HEK293T (cell line): ENCODE data around the gene ELMOD1.

Experiments used
- ARNT ChIP-seq: fragments of 450-650 bp; IDR thresholded peaks from 2 replicates; pipeline ENCODE4 v1.6.1; 2017; ENCODE audit warnings: mild to moderate bottlenecking
- BHLHE40 ChIP-seq: fragments of 450-650 bp; IDR thresholded peaks from 2 replicates; pipeline ENCODE4 v1.6.1; 2016; ENCODE audit warnings: mild to moderate bottlenecking, moderate library complexity, borderline replicate concordance
- CTBP1 ChIP-seq: fragments of 450-650 bp; IDR thresholded peaks from 2 replicates; pipeline ENCODE4 v1.6.1; 2016; ENCODE audit warnings: borderline replicate concordance
- ELF4 ChIP-seq: fragments of 450-650 bp; IDR thresholded peaks from 2 replicates; pipeline ENCODE4 v1.6.1; 2017; ENCODE audit warnings: antibody characterized with exemption
- FOXA1 ChIP-seq: fragments of 450-650 bp; IDR thresholded peaks from 2 replicates; pipeline ENCODE4 v1.6.1; 2016; ENCODE audit warnings: mild to moderate bottlenecking
- FOXK2 ChIP-seq: fragments of 450-650 bp; IDR thresholded peaks from 2 replicates; pipeline ENCODE4 v1.6.1; 2016; ENCODE audit warnings: mild to moderate bottlenecking
- FOXM1 ChIP-seq: fragments of 450-650 bp; IDR thresholded peaks from 2 replicates; pipeline ENCODE4 v1.6.1; 2017; ENCODE audit warnings: mild to moderate bottlenecking, borderline replicate concordance
- HDGF ChIP-seq: fragments of 450-650 bp; IDR thresholded peaks from 2 replicates; pipeline ENCODE4 v1.6.1; 2017; ENCODE audit warnings: antibody characterized with exemption, borderline replicate concordance
- NFRKB ChIP-seq: fragments of 450-650 bp; IDR thresholded peaks from 2 replicates; pipeline ENCODE4 v1.6.1; 2016; ENCODE audit warnings: mild to moderate bottlenecking, moderate library complexity
- PKNOX1 ChIP-seq: fragments of 450-650 bp; IDR thresholded peaks from 2 replicates; pipeline ENCODE4 v1.6.1; 2016
- SP1 ChIP-seq: fragments of 450-650 bp; IDR thresholded peaks from 2 replicates; pipeline ENCODE4 v1.6.1; 2017
- SUZ12 ChIP-seq: fragments of 450-650 bp; IDR thresholded peaks from 2 replicates; pipeline ENCODE4 v1.6.1; 2016; ENCODE audit warnings: mild to moderate bottlenecking
- TARDBP ChIP-seq: fragments of 450-650 bp; IDR thresholded peaks from 2 replicates; pipeline ENCODE4 v1.6.1; 2016
- ZNF384 ChIP-seq: fragments of 450-650 bp; IDR thresholded peaks from 2 replicates; pipeline ENCODE4 v1.6.1; 2016

- TF ChIP-seq SP1 (no peak), HDGF (no peak), BHLHE40 (no peak), ELF4 (no peak), PKNOX1 (no peak), TARDBP (no peak), SUZ12 (no peak), ZNF384 (no peak), CTBP1 (no peak), NFRKB (no peak), ARNT (no peak), FOXA1 (no peak), FOXM1 (no peak), FOXK2 (no peak)
Measured at GRCh38 chr11:107609400-107610218, 18.7 kb downstream of the ELMOD1 start.
